SK-N-SH (cell line): ENCODE data around the gene SERTAD2.

Source experiments
- CTCF ChIP-seq: fragments of 200-600 bp; sonication (generic); IDR thresholded peaks from 2 replicates; pipeline ENCODE4 v1.6.1; 2017; ENCODE audit warnings: antibody characterized with exemption, mild to moderate bottlenecking, moderate library complexity
- FOXM1 ChIP-seq: IDR thresholded peaks from 2 replicates; pipeline ENCODE4 v1.4.0; 2012; ENCODE audit warnings: low read depth, mild to moderate bottlenecking
- GATA2 ChIP-seq: sonication (generic); formaldehyde crosslinking; IDR thresholded peaks from 2 replicates; pipeline ENCODE4 v1.5.0; 2020; ENCODE audit warnings: mild to moderate bottlenecking, missing genetic modification reagents
- JUND ChIP-seq: IDR thresholded peaks from 2 replicates; pipeline ENCODE4 v1.4.0; 2012
- MXI1 ChIP-seq: IDR thresholded peaks from 2 replicates; pipeline ENCODE4 v1.6.1; 2012; ENCODE audit warnings: mild to moderate bottlenecking, low read depth, low read length, improper control_type of control experiment
- POLR2AphosphoS5 ChIP-seq: IDR thresholded peaks from 2 replicates; pipeline ENCODE4 v1.6.1; 2012; ENCODE audit warnings: low read depth, low read length
- RAD21 ChIP-seq: IDR thresholded peaks from 2 replicates; pipeline ENCODE4 v1.6.1; 2012; ENCODE audit warnings: mild to moderate bottlenecking, low read length
- RXRA ChIP-seq: IDR thresholded peaks from 2 replicates; pipeline ENCODE4 v1.4.0; 2012; ENCODE audit warnings: low read depth, mild to moderate bottlenecking, borderline replicate concordance
- SIN3A ChIP-seq: IDR thresholded peaks from 2 replicates; pipeline ENCODE4 v1.6.1; 2012; ENCODE audit warnings: low read depth, mild to moderate bottlenecking, low read length, moderate library complexity, borderline replicate concordance
- TEAD4 ChIP-seq: IDR thresholded peaks from 2 replicates; pipeline ENCODE4 v1.4.0; 2012; ENCODE audit warnings: mild to moderate bottlenecking, borderline replicate concordance; ENCODE audit not compliant: insufficient read depth
- USF2 ChIP-seq: fragments of 150-350 bp; IDR thresholded peaks from 2 replicates; pipeline ENCODE4 v1.6.1; 2017; ENCODE audit warnings: antibody characterized with exemption, low read length, low read depth, borderline replicate concordance
- TF ChIP-seq, protein P1 (sequence below): IDR thresholded peaks from 2 replicates; pipeline ENCODE4 v1.4.0; 2012; ENCODE audit warnings: low read depth, borderline replicate concordance
- TF ChIP-seq, protein P2 (sequence below): IDR thresholded peaks from 2 replicates; pipeline ENCODE4 v1.4.0; 2012; ENCODE audit warnings: low read depth, borderline replicate concordance

DNA sequence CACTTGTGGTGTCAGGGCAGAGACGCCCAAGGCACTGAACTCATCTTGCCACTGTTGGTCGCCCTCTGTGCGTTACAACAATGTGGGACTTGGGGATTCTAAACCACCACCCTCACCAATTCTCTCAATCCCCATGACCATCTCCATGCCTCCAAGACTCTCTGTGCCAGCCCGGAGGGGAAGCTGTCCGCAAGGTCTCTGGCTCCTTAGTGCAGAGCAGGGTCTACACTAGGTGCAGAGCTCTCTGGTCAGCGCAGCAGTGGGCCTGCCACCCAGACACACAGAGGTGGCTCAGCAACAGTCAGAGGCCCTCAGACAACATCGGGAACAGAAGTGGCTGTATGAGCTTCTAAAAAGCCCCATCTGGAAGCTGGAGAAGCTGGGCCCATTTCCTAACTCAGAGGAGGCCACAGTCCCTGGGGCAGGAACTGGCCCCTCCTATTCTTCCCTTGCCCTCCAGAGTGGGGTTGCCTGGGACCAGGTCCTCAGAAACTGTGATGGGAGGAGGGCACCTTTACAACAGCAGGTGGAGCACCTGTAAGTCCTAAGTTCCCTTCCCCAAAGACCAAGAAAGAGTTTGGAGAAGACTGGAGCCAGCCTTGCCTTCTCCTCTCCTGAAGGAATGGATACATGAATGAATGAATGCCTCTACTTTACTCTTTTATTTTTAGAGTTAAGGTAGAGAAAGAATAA lies 37.7 kb downstream of the SERTAD2 start:
- TF ChIP-seq RAD21: no peak
- no peak for TF ChIP-seq CTCF
- no peak for TF ChIP-seq SIN3A
- TF ChIP-seq GATA2 (CRISPR knock-in tag): no peak
- TF ChIP-seq USF2: no peak
- no peak for TF ChIP-seq MXI1
- no peak for TF ChIP-seq JUND
- TF ChIP-seq RXRA: no peak
- TF ChIP-seq FOXM1: no peak
- TF ChIP-seq, protein P1, sequence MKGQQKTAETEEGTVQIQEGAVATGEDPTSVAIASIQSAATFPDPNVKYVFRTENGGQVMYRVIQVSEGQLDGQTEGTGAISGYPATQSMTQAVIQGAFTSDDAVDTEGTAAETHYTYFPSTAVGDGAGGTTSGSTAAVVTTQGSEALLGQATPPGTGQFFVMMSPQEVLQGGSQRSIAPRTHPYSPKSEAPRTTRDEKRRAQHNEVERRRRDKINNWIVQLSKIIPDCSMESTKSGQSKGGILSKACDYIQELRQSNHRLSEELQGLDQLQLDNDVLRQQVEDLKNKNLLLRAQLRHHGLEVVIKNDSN: no peak
- no peak for TF ChIP-seq TEAD4
- TF ChIP-seq, protein P2, sequence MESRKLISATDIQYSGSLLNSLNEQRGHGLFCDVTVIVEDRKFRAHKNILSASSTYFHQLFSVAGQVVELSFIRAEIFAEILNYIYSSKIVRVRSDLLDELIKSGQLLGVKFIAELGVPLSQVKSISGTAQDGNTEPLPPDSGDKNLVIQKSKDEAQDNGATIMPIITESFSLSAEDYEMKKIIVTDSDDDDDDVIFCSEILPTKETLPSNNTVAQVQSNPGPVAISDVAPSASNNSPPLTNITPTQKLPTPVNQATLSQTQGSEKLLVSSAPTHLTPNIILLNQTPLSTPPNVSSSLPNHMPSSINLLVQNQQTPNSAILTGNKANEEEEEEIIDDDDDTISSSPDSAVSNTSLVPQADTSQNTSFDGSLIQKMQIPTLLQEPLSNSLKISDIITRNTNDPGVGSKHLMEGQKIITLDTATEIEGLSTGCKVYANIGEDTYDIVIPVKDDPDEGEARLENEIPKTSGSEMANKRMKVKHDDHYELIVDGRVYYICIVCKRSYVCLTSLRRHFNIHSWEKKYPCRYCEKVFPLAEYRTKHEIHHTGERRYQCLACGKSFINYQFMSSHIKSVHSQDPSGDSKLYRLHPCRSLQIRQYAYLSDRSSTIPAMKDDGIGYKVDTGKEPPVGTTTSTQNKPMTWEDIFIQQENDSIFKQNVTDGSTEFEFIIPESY: no peak
- TF ChIP-seq POLR2AphosphoS5: no peak
